HTR-8/SVneo (cell line): ENCODE data around the gene CSMD2.

ENCODE experiments used
- DNase-seq: peaks from one replicate; pipeline ENCODE4 v3.0.0; 2011; ENCODE audit warnings: low spot score, mixed read lengths; ENCODE audit not compliant: insufficient read length
- FAIRE-seq: peaks from 2 replicates; lab custom pipeline; 2011; peaks lifted over from hg19 to GRCh38; lab: Jason Lieb, UNC

The CSMD2 gene

GRCh38 chr1:33740040-33740744 lies 424.8 kb downstream of the CSMD2 start:
- no peak for FAIRE-seq
- no peak for DNase-seq

- DNase-seq (no peak), FAIRE-seq (no peak)
These were observed 426.1 kb downstream of the CSMD2 start for GRCh38 chr1:33738976-33739375.

- FAIRE-seq = no peak
- DNase-seq = no peak
These were observed 426.5 kb downstream of the CSMD2 start for GRCh38 chr1:33738536-33738935.

GRCh38 chr1:33736496-33736895 lies 428.5 kb downstream of the CSMD2 start:
- FAIRE-seq = no peak
- no peak for DNase-seq

GRCh38 chr1:33735624-33736023 lies 429.4 kb downstream of the CSMD2 start:
- DNase-seq (peak; percentile 15), FAIRE-seq (no peak)

GRCh38 chr1:33727310-33727709 lies 437.7 kb downstream of the CSMD2 start:
- DNase-seq (no peak), FAIRE-seq (no peak)

GRCh38 chr1:33726274-33726804 lies 438.7 kb downstream of the CSMD2 start:
- no peak for FAIRE-seq
- DNase-seq = no peak

GRCh38 chr1:33725556-33726160 lies 439.4 kb downstream of the CSMD2 start:
- no peak for FAIRE-seq

GRCh38 chr1:33725037-33725436 lies 440.0 kb downstream of the CSMD2 start:
- no peak for FAIRE-seq
- DNase-seq = no peak

More at GRCh38 chr1:33725556-33726160, 439.4 kb downstream of the CSMD2 start:
- no peak for DNase-seq

- FAIRE-seq (no peak), DNase-seq (no peak)
These were observed 440.7 kb downstream of the CSMD2 start for GRCh38 chr1:33724348-33724747.

GRCh38 chr1:33723251-33723650 lies 441.8 kb downstream of the CSMD2 start:
- FAIRE-seq = no peak

GRCh38 chr1:33721301-33721815 lies 443.7 kb downstream of the CSMD2 start:
- FAIRE-seq = no peak
- no peak for DNase-seq

More at GRCh38 chr1:33723251-33723650, 441.8 kb downstream of the CSMD2 start:
- DNase-seq = no peak

- no peak for DNase-seq
- FAIRE-seq = no peak
These were observed 445.0 kb downstream of the CSMD2 start for GRCh38 chr1:33719771-33720670.

- FAIRE-seq = no peak
These were observed 445.7 kb downstream of the CSMD2 start for GRCh38 chr1:33719326-33719725.

GRCh38 chr1:33718186-33718585 lies 446.8 kb downstream of the CSMD2 start:
- DNase-seq = no peak
- FAIRE-seq = no peak

More at GRCh38 chr1:33719326-33719725, 445.7 kb downstream of the CSMD2 start:
- no peak for DNase-seq

- FAIRE-seq (no peak), DNase-seq (no peak)
These were observed 447.9 kb downstream of the CSMD2 start for GRCh38 chr1:33716976-33717688.

GRCh38 chr1:33715195-33715811 lies 449.7 kb downstream of the CSMD2 start:
- no peak for FAIRE-seq

GRCh38 chr1:33714421-33714820 lies 450.6 kb downstream of the CSMD2 start:
- no peak for DNase-seq
- no peak for FAIRE-seq

More at GRCh38 chr1:33715195-33715811, 449.7 kb downstream of the CSMD2 start:
- no peak for DNase-seq
